Stimulated activated naive CD8-positive, alpha-beta T cell treated with anti-CD3 and anti-CD28 coated beads, Interleukin-15, Interleukin-2, amounts not matched to agents 100 ng/mL and 50 ng/mL, for 24 hours (primary cell): Measurements from ENCODE around the gene FILIP1.

Source experiments
- H3K27ac Mint-ChIP-seq: one replicate; pipeline ENCODE4 v1.8.0; 2021; ENCODE audit warnings: mild to moderate bottlenecking, mixed read lengths
- H3K27me3 Mint-ChIP-seq: one replicate; pipeline ENCODE4 v1.8.0; 2021; ENCODE audit warnings: mixed read lengths
- H3K36me3 Mint-ChIP-seq: one replicate; pipeline ENCODE4 v1.8.0; 2021; ENCODE audit warnings: low read depth, mixed read lengths
- H3K4me1 Mint-ChIP-seq: one replicate; pipeline ENCODE4 v1.8.0; 2021; ENCODE audit warnings: low read depth, mixed read lengths
- H3K4me3 Mint-ChIP-seq: one replicate; pipeline ENCODE4 v1.8.0; 2021; ENCODE audit warnings: mild to moderate bottlenecking, mixed read lengths
- H3K9me3 Mint-ChIP-seq: one replicate; pipeline ENCODE4 v1.8.0; 2021; ENCODE audit warnings: mixed read lengths

Gene FILIP1

GRCh38 chr6:75345413-75345812 lies 148.2 kb downstream of the FILIP1 start:
- Mint-ChIP-seq H3K27me3 (peaks cover 24% of the 10 kb centered on the region), H3K36me3 (no peaks in the 10 kb centered on the region), H3K9me3 (no peaks in the 10 kb centered on the region), H3K27ac (no peak overlapping the region), H3K4me1 (no peaks in the 10 kb centered on the region), H3K4me3 (no peak overlapping the region)

GRCh38 chr6:75344455-75344854 lies 149.1 kb downstream of the FILIP1 start:
- H3K27me3 Mint-ChIP-seq, result peaks cover 18% of the 10 kb centered on the region
- no peaks in the 10 kb centered on the region for H3K4me1 Mint-ChIP-seq
- H3K9me3 Mint-ChIP-seq, result no peaks in the 10 kb centered on the region
- H3K4me3 Mint-ChIP-seq, result no peak overlapping the region
- no peaks in the 10 kb centered on the region for H3K36me3 Mint-ChIP-seq
- H3K27ac Mint-ChIP-seq, result no peak overlapping the region

GRCh38 chr6:75344021-75344420 lies 149.6 kb downstream of the FILIP1 start:
- H3K4me3 Mint-ChIP-seq, result no peak overlapping the region
- peaks cover 14% of the 10 kb centered on the region for H3K27me3 Mint-ChIP-seq
- no peaks in the 10 kb centered on the region for H3K4me1 Mint-ChIP-seq
- no peaks in the 10 kb centered on the region for H3K36me3 Mint-ChIP-seq
- H3K27ac Mint-ChIP-seq, result no peak overlapping the region
- H3K9me3 Mint-ChIP-seq, result no peaks in the 10 kb centered on the region

- H3K4me1 Mint-ChIP-seq, result no peaks in the 10 kb centered on the region
- H3K27ac Mint-ChIP-seq, result no peak overlapping the region
- H3K4me3 Mint-ChIP-seq, result no peak overlapping the region
- H3K36me3 Mint-ChIP-seq, result no peaks in the 10 kb centered on the region
- H3K27me3 Mint-ChIP-seq, result no peaks in the 10 kb centered on the region
- H3K9me3 Mint-ChIP-seq, result no peaks in the 10 kb centered on the region
Measured at GRCh38 chr6:75337835-75338580, 155.6 kb downstream of the FILIP1 start.

DNA sequence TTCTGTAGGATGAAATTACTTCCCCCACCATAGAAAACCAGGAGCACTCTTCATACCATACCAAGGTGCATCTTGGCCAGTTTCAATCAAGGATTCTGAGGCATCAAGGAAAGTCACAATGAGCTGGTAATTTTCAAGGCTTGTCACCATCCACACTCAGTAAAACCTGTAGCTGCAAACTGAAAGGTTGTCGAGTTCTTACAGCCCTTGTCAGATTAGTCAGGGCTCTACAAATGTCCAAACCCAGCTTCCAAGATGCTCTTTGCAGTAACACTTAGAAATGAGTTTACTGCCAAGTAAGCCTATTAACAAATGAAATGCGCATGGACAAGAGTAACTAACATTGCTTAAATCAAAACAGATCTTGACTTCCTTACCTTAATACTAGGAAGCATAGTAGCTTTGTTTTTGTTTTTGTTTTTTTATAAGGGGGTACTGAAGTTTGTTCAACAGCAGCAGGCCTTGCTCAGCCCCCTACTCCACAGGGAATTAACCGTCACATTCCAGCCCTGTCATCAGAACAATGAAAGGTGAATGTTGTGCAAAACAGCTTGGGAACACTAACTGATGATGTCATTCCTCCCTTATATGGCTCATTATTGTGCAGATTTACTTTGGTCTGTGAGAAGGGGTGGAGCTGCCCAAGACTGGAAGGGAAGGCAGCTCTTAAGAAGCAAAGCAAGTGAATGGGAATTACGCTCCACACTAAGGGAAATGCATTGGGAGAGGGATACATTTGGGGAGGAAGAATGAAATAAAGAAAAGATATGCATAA lies 159.1 kb downstream of the FILIP1 start:
- Mint-ChIP-seq H3K36me3 (no peaks in the 10 kb centered on the region), H3K4me1 (no peaks in the 10 kb centered on the region), H3K4me3 (no peak overlapping the region), H3K27me3 (peaks cover 4% of the 10 kb centered on the region), H3K9me3 (no peaks in the 10 kb centered on the region), H3K27ac (no peak overlapping the region)

GRCh38 chr6:75333676-75334200 lies 159.9 kb downstream of the FILIP1 start:
- H3K36me3 Mint-ChIP-seq, result no peaks in the 10 kb centered on the region
- H3K9me3 Mint-ChIP-seq, result no peaks in the 10 kb centered on the region
- no peaks in the 10 kb centered on the region for H3K4me1 Mint-ChIP-seq
- peaks cover 4% of the 10 kb centered on the region for H3K27me3 Mint-ChIP-seq
- no peak overlapping the region for H3K4me3 Mint-ChIP-seq
- no peak overlapping the region for H3K27ac Mint-ChIP-seq

- Mint-ChIP-seq H3K27me3 (peaks cover 9% of the 10 kb centered on the region), H3K9me3 (no peaks in the 10 kb centered on the region), H3K36me3 (no peaks in the 10 kb centered on the region), H3K4me3 (no peak overlapping the region), H3K27ac (no peak overlapping the region), H3K4me1 (no peaks in the 10 kb centered on the region)
Measured at GRCh38 chr6:75331151-75331550, 162.4 kb downstream of the FILIP1 start.

- Mint-ChIP-seq H3K4me1 (no peaks in the 10 kb centered on the region), H3K27me3 (peaks cover 18% of the 10 kb centered on the region), H3K9me3 (no peaks in the 10 kb centered on the region), H3K4me3 (no peak overlapping the region), H3K36me3 (no peaks in the 10 kb centered on the region), H3K27ac (no peak overlapping the region)
Measured at GRCh38 chr6:75329703-75330102, 163.9 kb downstream of the FILIP1 start.

GRCh38 chr6:75327807-75328206 lies 165.8 kb downstream of the FILIP1 start:
- no peaks in the 10 kb centered on the region for H3K36me3 Mint-ChIP-seq
- H3K4me1 Mint-ChIP-seq, result no peaks in the 10 kb centered on the region
- no peak overlapping the region for H3K27ac Mint-ChIP-seq
- H3K4me3 Mint-ChIP-seq, result no peak overlapping the region
- H3K27me3 Mint-ChIP-seq, result peaks cover 28% of the 10 kb centered on the region
- H3K9me3 Mint-ChIP-seq, result no peaks in the 10 kb centered on the region

DNA sequence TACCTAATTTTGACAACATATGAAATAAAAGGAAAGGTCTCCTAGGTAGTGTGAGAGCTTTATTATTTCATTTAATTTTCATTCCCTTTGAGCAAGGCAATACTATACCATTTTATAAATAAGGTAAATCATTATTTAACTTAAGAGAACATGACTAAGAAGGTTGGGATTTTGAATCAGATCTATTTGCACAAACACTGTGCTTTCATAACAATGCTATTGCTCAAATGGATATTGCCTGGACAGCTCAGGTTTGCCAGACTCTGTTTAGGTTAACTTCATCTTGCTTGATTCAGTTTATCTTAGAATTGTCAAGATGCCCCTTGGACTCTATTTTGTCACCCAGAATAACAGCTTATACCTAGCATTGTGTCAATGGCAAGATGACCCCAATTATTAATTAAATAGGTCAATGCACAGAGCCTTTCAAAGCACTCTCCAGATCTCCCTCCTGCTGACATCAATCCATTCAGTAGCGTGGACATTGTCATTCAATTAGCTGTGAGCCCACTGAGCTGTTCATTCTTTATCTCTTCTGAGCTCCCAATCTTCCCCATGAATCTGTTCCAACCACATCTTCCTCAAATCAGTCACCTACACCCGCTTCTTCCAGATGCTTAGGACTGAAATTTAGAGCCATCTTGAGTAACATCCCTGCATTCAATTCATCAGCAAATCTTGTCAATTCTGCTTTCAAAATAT lies 166.9 kb downstream of the FILIP1 start:
- Mint-ChIP-seq H3K4me3 (no peak overlapping the region), H3K36me3 (no peaks in the 10 kb centered on the region), H3K9me3 (no peaks in the 10 kb centered on the region), H3K4me1 (no peaks in the 10 kb centered on the region), H3K27me3 (peaks cover 30% of the 10 kb centered on the region), H3K27ac (no peak overlapping the region)

- no peaks in the 10 kb centered on the region for H3K36me3 Mint-ChIP-seq
- H3K27me3 Mint-ChIP-seq, result peaks cover 47% of the 10 kb centered on the region
- no peak overlapping the region for H3K27ac Mint-ChIP-seq
- no peaks in the 10 kb centered on the region for H3K9me3 Mint-ChIP-seq
- H3K4me3 Mint-ChIP-seq, result no peak overlapping the region
- no peaks in the 10 kb centered on the region for H3K4me1 Mint-ChIP-seq
Measured at GRCh38 chr6:75318900-75319299, 174.7 kb downstream of the FILIP1 start.

DNA sequence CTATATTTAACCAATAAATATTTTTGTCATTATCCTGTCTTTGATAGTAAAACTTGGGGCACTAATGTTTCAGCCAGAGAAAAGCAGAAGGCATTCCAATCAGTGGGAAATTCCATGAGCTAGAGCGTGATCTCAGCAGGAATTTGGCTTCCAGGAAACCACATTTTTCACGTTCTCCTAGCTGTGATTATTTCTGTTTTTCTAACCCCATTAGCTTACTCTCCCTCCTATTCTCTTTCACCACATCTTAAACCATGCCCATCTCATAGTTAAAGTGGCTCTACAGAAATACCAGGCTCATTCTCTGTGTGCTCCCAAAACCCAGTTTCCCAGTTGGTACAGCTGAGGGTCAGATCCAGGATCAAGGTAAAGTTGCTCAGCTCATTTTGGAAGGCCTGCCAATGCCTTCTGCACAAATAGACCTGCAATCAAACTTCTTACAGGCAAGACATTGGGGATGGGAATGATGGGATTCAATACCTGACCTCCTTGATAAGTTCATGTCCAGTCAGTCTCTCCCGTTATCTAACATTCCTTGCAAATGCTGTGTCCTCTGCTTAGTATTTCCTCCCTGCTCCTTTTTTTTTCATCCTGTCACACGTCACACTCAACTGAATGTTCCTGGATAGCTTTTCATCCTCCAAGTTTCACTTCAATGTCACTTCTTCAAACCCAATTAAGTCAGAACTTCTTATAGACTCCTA lies 175.9 kb downstream of the FILIP1 start:
- Mint-ChIP-seq H3K36me3 (no peaks in the 10 kb centered on the region), H3K27ac (no peak overlapping the region), H3K4me3 (no peak overlapping the region), H3K4me1 (no peaks in the 10 kb centered on the region), H3K27me3 (peaks cover 53% of the 10 kb centered on the region), H3K9me3 (no peaks in the 10 kb centered on the region)

- Mint-ChIP-seq H3K4me3 (no peak overlapping the region), H3K27me3 (peaks cover 45% of the 10 kb centered on the region), H3K27ac (no peak overlapping the region), H3K9me3 (no peaks in the 10 kb centered on the region), H3K4me1 (no peaks in the 10 kb centered on the region), H3K36me3 (no peaks in the 10 kb centered on the region)
Measured at GRCh38 chr6:75315978-75316377, 177.6 kb downstream of the FILIP1 start.

- Mint-ChIP-seq H3K36me3 (no peaks in the 10 kb centered on the region), H3K27me3 (peaks cover 13% of the 10 kb centered on the region), H3K9me3 (no peaks in the 10 kb centered on the region), H3K27ac (no peak overlapping the region), H3K4me1 (no peaks in the 10 kb centered on the region), H3K4me3 (no peak overlapping the region)
Measured at GRCh38 chr6:75308250-75308988, 185.2 kb downstream of the FILIP1 start.
